GM12875 (cell line): Measurements from ENCODE around the gene PTPN4.

Experiments
- H3K4me3 ChIP-seq: one replicate; pipeline ENCODE4 v1.5.1; 2011; ENCODE audit warnings: low read depth, low read length, control low read depth
- TF ChIP-seq, protein P1 (sequence below): IDR thresholded peaks from 2 replicates; pipeline ENCODE4 v1.5.1; 2011; ENCODE audit warnings: low read depth, mild to moderate bottlenecking, control low read depth, inconsistent platforms, low read length, moderate library complexity, borderline replicate concordance; ENCODE audit not compliant: insufficient read depth

Gene PTPN4

DNA sequence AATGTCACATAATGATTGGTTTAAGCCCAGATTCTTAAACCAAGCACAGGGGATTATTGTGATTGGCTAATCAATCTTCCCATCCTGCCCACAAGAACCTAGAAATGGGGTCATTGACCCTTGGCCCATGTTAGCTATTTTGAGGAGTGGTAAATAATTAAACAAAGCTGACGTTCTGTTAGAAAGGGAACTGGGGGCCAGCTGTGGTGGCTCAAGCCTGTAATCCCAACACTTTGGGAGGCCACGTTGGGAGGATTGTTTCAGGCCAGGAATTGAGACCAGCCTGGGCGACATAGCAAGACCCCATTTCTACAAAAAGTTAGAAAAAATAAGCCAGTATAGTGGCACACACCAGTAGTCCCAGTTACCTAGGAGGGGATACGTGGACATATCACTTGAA is 37.8 kb upstream of the PTPN4 start:
- TF ChIP-seq, protein P1, sequence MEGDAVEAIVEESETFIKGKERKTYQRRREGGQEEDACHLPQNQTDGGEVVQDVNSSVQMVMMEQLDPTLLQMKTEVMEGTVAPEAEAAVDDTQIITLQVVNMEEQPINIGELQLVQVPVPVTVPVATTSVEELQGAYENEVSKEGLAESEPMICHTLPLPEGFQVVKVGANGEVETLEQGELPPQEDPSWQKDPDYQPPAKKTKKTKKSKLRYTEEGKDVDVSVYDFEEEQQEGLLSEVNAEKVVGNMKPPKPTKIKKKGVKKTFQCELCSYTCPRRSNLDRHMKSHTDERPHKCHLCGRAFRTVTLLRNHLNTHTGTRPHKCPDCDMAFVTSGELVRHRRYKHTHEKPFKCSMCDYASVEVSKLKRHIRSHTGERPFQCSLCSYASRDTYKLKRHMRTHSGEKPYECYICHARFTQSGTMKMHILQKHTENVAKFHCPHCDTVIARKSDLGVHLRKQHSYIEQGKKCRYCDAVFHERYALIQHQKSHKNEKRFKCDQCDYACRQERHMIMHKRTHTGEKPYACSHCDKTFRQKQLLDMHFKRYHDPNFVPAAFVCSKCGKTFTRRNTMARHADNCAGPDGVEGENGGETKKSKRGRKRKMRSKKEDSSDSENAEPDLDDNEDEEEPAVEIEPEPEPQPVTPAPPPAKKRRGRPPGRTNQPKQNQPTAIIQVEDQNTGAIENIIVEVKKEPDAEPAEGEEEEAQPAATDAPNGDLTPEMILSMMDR = no peak
- no peak overlapping the region for H3K4me3 ChIP-seq

DNA sequence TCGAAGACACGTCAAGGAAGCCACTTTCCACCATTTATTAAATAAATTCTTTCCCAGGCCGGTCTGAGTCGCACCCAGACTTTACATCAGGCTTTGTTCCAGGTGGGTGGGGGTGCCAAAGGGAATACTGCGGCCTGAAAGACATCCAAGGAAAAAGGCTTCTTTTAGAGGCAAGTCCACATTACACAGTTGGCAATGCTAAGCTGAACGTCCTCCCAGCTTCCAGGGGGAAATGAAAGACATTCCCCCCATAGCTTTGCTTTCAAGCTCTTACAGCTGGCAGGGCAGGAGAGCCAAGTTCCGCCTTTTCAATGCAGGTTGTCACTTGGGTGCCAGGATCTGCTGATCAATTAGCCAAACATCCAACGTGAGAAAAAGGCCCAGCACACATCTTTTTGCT is 36.5 kb upstream of the PTPN4 start:
- TF ChIP-seq, protein P1 = no peak
- no peak overlapping the region for H3K4me3 ChIP-seq

DNA sequence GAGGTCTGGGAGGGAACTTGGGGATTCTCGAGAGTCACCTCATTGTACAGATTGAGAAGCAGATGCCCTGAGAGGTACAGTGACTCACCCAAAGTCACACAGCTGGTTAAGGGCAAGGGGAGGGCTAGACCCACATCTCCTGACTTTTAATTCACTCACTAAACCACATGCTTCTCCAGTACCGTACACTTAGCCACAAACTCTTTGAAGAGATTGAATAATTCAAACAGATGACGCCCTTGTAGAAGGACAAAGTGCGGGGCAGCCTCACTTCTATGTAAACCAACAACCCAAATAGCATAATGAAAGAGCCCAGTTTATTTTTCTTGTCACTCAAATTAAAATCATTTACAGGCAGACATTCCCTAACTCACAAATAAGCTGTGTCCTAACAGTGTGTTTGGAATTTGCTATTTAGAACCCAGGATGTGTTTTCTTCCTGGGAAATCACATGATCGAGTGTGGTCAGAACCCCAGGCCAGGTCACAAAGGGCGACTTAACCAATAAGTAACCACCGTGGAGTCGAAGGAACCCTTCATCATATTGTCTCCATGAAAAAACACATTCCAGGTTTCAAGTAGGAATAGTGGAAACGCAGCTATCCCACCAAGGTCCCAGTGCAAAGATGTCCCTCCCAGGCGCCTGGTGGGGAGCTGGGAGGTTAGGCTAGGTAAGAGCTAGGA is 35.8 kb upstream of the PTPN4 start:
- no peak overlapping the region for H3K4me3 ChIP-seq
- TF ChIP-seq, protein P1 = no peak

DNA sequence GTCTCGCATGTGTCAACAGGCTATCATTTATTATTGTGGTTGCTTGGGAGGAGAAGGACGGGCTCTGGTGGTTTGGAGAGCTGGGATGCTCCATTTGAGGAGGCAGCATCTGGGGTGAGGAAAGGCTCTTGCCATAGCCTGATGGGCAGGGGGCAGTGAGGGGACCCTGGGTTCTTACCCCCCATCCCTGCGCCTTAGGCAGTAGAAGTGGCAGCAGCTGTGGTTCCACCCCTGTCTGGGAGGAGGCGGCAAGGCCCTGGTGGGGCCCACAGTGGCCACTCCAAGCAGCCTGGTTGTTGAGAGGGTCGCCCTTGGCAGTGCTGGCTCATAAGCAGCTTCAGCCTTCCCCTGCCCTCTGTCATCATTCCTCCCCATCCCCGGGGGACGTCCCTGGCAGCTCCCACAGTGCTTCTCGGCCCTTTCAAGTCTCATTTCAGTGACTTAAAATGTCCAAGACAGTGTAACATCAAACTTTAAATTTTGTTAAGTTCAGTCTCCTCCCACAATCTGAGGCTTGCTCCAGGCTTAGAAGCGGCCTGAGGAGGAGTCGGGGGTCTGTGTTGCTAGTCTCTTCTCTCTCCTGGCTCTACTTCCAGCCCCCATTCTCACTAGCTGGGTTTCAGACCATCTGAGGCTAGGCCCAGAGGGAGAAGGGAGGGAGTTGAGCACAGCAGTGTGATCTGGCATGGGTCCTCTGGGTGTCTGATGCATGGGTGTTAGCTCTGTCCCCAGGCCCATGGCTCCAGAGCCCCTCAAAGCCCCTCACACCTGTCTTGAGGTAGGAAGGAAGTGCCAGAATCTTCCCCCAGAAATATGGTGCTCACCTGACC is 34.9 kb upstream of the PTPN4 start:
- no peak overlapping the region for H3K4me3 ChIP-seq
- TF ChIP-seq, protein P1 = no peak

DNA sequence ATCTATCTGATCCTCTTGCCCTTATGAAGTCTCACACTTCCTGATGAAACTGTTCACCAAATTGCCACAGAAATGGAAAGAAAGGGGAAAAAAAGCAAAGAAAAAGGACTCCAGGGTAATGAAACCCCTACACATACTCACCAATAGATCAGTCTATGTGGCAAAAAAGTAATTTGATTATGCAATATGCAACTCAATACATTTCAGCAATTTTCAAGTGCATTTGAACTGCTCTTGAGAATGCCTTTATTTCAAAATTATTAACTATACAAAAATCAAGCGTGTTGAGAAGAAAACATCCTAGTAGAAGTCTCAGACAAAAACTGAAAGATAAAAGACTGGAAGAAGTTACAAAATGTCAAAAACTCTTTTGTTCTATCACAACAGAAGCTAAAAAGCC is 32.2 kb upstream of the PTPN4 start:
- no peak overlapping the region for H3K4me3 ChIP-seq
- TF ChIP-seq, protein P1 = no peak

DNA sequence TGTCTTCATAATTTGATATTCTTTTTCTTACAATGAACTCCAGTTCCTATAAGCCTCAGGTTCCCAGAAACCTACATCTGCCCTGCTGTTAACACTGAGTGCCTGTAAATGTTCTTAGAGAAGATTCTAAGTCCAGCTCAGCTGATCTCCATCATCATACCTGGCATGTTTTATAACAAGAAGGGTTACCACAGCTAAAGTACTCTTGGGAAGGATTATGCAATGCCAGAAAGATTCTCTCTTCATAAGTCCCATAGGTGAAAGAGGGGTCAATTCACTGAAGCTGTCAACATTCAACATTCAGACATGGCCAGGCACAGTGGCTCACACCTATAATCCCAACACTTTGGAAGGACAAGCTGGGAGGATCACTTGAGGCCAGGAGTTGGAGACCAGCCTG is 31.3 kb upstream of the PTPN4 start:
- TF ChIP-seq, protein P1 = no peak
- H3K4me3 ChIP-seq = no peak overlapping the region
